ENCODE data around the gene FBXL17.
A peak's percentile ranks its signal among the peaks of the same experiment; 100 is the strongest.

FBXL17 gene

DNA sequence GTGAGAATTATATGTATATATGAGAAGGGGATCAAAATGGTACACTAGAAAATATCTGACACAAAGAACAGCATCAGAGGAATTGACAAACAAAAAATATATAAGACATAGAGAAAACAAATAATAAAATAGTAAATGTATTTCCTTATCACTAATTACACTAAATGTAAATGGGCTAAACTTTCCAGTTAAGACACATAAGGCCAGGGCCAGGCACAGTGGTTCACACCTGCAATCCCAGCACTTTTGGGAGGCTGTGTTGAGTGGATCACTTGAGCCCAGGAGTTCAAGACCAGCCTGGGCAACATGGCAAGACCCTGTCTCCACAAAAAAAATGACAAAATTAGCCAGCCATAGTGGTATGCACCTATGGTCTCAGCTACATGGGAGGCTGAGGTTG lies 8.5 kb downstream of the FBXL17 start:
- DNase-seq (ENCODE audit: low spot score) = no peak

DNA sequence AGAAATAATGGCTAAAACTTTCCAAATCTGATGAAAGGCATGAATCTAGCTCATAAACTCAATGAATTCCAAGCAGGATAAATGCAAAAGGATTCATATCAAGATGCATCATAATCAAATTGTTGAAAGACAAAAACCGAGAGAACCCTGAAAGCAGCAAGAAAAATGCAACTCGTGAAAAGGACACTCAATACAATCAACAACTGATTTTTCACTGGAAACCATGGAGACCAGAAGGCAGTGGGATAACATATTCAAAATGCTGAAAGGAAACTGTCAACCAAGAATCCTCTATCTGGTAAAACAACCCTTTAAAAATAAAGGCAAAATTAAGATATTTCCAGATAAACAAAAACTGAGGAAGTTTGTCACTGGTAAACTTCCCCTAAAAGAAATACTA lies 9.5 kb downstream of the FBXL17 start:
- no peak for DNase-seq (ENCODE audit: low spot score)

DNA sequence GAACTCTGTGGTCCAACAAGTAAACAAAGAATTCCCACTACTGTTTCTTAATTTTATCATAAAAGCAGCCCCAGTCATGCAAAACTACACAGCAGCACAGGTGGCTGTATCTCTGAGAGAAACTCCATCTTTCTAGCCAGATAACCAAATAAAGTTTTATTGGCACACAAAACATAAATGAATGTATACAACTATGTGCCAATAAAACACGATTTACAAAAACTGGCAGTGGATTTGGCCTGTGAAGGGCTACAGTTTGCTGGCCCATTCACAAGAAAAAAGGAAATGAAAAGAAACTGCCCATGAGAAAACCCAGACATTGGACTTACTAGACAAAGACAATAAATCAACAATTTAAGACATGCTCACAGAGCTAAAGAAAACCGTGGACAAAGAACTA lies 10.6 kb downstream of the FBXL17 start:
- no peak for DNase-seq (ENCODE audit: low spot score)

DNA sequence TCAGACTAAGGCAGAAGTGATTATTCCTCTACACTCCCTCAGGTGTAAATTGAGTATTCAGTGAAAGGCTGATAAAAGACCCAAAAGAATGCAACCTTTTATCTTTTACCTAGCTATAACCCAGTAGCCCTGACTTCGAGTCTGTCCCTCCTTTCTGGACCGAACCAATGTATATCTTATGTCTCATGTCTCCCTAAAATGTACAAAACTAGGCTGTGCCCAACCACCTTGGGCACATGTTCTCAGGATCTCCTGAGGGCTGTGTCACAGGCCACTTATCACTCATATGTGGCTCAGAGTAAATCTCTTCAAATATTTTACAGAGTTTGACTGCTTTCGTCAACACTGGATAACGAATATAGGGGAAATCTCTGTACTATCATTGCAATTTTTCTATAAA lies 12.7 kb downstream of the FBXL17 start:
- DNase-seq (ENCODE audit: low spot score) = no peak

- DNase-seq (ENCODE audit: low spot score) = no peak
These were observed 14.1 kb downstream of the FBXL17 start for GRCh38 chr5:108367679-108368334.

DNA sequence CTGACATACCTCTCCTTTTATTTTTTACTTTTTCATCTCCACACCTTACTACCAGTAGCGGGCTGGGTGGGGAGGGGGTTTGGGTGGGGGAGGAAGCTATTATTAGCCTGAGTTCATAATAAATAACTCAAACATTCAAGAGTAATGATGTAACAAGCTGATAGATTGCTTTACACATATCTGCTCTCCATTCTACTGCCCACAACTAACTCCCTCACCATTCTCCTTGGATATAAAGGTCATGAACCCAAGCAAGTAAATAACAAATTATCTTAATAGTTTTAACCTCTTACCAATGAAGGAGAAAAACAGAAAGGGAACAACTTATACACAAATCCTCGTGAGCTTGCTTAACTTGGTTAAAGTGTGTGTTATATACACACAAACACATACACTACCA lies 15.4 kb downstream of the FBXL17 start:
- no peak for DNase-seq (ENCODE audit: low spot score)

DNA sequence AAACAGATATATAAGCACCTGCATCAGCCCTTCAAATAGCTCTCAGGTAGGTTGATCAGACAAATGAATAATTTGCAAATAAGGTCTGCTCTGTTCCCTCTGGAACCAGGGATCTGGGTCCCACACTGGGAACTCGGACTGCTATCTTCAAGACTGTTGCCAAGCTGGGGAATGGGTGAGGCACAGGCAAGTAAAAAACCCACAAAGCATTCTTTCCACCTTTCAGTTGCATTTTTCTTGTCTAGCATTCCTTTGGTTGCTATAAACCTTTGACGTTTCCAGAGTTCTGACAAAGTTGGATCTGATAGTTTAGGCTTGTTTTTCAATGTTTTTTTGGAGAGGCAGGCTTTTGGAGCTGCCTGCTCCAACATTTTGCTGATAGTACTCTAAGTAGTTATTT lies 20.1 kb downstream of the FBXL17 start:
- DNase-seq (ENCODE audit: low spot score) = no peak

DNA sequence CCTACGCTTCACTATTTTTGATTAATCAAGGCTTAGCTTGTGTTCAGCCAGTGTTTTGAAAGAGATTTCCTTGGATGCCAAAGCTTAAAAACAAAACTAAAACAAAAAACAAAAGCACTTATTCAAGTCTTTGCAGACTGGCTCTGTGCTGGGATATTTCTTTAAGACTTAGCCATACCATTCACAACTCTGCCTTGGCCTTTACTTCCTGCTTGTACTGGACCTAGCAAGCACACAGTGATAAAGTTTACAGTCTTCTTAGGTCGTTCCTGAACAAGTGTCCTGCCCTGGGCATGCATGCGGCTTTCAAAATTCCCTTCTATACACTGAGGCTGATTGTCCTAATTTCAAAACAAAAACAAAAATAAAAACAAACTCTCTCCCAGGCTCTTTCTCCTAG lies 20.7 kb downstream of the FBXL17 start:
- no peak for DNase-seq (ENCODE audit: low spot score)

- no peak for DNase-seq (ENCODE audit: low spot score)
These were observed 21.6 kb downstream of the FBXL17 start for GRCh38 chr5:108360280-108360679.

- DNase-seq (ENCODE audit: low spot score) = no peak
These were observed 25.6 kb downstream of the FBXL17 start for GRCh38 chr5:108356286-108356685.

- DNase-seq (ENCODE audit: low spot score) = no peak
These were observed 28.8 kb downstream of the FBXL17 start for GRCh38 chr5:108353087-108353486.

DNA sequence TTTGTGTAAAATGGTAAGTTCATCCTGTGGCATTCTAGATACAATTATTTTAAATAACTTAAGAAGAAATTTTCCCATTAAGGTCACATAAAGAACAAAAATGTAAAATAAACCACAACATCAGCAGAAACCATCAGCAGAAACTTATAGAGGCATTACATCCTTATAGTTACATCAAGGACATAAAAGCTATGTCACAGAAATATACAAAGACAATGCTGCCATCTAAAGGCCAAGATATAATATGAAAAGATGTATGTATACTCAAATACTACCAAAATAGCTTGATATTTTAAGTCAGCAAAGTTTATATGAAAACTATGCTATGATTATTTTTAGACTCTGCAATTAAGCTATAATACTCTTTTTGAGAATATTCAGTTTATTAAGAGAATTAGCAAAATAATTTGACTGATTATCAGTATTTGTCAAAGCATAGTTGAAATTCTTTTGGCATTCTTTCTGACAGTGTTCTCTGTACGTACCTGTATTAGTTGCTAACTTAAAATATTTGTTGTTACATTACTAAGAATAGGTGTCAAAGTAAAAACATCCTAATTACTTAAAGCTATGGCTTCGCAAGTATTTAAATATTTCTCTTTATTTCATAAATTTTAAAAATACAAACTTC lies 36.2 kb downstream of the FBXL17 start:
- DNase-seq (ENCODE audit: low spot score) = peak; percentile 37

DNA sequence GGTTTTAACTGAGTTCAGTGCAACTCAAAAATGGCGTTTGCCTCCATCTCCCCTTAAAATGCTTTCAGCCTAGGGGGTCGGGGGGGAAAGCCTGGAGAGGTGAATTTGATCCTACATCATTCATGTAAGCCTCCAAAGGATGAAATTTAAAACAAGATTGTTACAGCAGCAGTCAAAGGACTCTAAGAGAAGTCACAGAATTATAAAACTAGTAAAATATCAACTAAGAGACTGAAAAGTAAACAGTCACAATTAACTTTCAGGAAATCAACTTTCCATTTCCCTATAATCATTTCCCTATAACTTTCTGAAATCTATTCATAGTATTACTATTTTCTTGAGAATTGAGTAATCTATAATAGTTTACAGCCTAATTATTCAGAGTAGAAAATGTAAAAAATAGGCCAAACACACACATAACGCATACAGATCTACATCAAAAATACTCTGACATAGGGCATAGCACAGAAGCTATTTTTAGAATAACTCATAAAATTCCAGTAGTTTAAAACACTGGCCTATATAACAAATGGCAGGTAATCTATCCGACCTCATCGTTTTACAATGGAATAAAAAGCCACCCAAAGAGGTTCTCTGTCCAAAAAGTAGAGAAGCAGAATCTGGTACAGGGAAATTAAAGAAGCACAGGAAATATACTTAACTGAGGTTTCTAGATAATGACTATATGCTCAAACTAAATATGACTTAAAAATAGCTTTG lies 37.6 kb downstream of the FBXL17 start:
- no peak for DNase-seq (ENCODE audit: low spot score)

GRCh38 chr5:108341866-108342265 lies 40.0 kb downstream of the FBXL17 start:
- DNase-seq (ENCODE audit: low spot score) = no peak

DNA sequence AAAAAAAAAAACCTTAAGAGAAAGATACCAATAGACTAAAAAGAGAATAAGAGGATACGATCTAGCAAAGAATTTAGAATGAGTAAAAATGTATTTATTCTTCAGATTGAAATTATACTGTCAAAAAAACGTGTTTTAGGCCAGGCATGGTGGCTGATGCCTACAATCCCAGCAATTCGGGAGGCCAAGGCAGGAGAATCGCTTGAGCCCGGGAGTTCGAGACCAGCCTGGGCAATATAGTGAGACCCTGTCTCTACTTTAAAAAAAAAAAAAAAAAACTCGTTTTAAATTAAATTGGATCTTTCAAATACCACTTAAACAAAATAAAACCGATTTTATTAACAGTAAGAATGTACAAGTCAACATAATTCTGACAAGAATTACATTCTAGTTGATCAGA lies 41.8 kb downstream of the FBXL17 start:
- DNase-seq (ENCODE audit: low spot score) = no peak

- DNase-seq (ENCODE audit: low spot score) = no peak
These were observed 42.7 kb downstream of the FBXL17 start for GRCh38 chr5:108339220-108339619.

DNA sequence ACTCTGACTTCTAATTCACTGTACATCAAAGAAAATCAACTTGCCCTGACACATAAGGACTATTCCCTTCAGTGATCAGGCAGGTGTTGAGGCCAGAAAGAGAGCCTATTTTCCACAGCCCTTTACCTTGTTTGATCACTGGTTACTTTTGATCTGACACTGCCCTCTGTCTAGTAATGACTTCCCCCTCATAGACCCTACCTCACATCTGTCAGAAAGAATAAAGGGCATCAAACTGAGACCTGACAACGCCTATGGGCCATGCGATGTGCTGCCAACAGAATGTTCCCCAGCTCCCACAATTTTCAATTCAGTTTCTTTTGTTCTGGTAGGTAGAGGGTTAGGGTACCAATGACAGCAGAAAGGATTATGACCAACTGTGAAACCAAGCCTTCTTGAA lies 47.7 kb downstream of the FBXL17 start:
- no peak for DNase-seq (ENCODE audit: low spot score)

GRCh38 chr5:108326982-108327381 lies 54.9 kb downstream of the FBXL17 start:
- DNase-seq (ENCODE audit: low spot score) = no peak

DNA sequence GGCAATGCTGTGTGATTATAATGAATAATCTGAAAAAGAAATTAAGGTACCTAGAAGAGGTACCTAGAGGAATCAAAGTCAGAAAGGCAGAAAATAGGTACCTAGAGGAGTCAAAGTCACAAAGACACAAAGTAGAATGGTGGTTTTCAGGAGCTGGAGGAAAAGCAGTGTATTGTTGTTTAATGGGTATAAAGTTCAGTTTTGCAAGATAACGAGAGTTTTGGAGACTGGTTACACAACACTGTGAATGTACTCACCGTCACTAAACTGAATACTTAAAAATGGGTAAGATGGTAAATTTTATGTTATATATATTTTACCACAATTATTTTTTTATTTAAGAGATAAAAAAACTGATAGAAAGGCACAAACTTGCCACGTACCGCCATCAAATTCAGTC lies 57.0 kb downstream of the FBXL17 start:
- no peak for DNase-seq (ENCODE audit: low spot score)

- no peak for DNase-seq (ENCODE audit: low spot score)
These were observed 60.6 kb downstream of the FBXL17 start for GRCh38 chr5:108321341-108321740.

DNA sequence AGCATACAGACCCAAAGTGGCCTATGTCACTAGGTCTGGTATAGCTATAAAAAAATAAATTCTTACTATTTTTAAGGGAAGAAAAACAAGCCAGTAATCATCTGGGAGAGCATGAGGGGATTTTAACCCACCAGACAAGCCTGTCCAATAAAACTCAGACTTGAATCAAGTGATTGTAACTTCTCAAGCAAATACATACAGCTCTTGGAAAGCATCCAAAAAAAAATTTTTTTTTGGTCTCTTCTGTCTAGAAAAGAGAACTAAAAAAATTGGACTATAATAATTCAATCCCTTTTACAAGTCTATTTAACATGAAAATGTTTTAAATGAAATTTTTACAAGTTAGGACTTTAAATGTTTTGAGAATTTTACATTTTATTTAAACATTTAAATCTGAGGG lies 61.7 kb downstream of the FBXL17 start:
- DNase-seq (ENCODE audit: low spot score) = no peak

DNA sequence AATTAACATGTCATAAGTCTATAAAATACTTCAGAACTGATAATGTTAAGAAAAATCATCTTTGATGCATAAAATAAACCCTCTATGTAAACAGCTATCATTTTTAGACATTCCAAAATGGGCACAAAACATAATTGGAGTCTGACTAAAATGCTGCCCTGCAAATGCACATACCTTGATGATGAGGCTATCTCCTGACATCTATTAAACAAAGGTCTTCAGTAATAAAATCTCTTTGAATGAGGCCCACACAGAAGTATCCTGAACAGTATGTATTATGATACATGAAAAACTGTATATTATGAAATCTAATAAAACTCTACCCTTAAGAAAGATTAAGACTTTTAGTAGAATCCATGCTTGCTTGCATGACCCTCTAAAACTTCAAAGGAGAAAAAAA lies 66.1 kb downstream of the FBXL17 start:
- DNase-seq (ENCODE audit: low spot score) = no peak

- peak; percentile 14 for DNase-seq (ENCODE audit: low spot score)
These were observed 69.6 kb downstream of the FBXL17 start for GRCh38 chr5:108312258-108312657.

GRCh38 chr5:108311682-108312081 lies 70.2 kb downstream of the FBXL17 start:
- DNase-seq (ENCODE audit: low spot score) = peak; percentile 7

Data from Ammon's horn (tissue), 1 donor.